Retinal pigment epithelial cell (primary cell): ENCODE data around the gene CREB3L2.
"Not testable (repeated sequence)": the region's sequence is repeated elsewhere in the genome, so short reads cannot be mapped to it uniquely, and the experiment has no call there.

ENCODE experiments used
- DNase-seq: peaks from one replicate; pipeline ENCODE4 v3.0.0-alpha.2; 2010; ENCODE audit warnings: low read depth
- H3K4me3 ChIP-seq: 2 replicates; pipeline ENCODE4 v1.5.1; 2011; ENCODE audit warnings: mild to moderate bottlenecking, low read length, control low read depth, moderate library complexity
- TF ChIP-seq, protein P1 (sequence below): conservative IDR thresholded peaks from 2 replicates; pipeline ENCODE4 v1.5.1; 2011; ENCODE audit warnings: low read depth, low read length, control low read depth, inconsistent platforms

CREB3L2 gene

DNA sequence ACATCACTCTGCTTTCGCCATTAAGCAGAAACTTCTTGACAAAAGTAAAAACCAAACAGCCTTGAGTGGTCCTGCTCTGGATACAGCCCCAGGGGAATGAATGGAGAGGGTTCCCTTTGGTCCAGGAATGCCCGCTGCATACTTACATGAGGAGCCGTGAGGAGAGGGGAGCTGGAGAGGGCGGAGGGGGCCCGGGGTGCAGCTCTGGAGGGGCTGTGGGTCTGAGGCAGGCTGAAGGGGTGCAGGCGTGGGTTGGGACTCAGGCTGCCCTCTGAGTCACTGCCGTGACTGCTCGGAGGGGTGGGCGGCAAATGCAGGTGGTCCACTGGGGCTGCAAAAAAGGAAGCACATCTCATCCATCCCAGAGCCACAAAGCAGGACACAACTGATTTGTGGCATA, 93.8 kb downstream of the CREB3L2 start:
- H3K4me3 ChIP-seq: no peak overlapping the region
- TF ChIP-seq, protein P1, sequence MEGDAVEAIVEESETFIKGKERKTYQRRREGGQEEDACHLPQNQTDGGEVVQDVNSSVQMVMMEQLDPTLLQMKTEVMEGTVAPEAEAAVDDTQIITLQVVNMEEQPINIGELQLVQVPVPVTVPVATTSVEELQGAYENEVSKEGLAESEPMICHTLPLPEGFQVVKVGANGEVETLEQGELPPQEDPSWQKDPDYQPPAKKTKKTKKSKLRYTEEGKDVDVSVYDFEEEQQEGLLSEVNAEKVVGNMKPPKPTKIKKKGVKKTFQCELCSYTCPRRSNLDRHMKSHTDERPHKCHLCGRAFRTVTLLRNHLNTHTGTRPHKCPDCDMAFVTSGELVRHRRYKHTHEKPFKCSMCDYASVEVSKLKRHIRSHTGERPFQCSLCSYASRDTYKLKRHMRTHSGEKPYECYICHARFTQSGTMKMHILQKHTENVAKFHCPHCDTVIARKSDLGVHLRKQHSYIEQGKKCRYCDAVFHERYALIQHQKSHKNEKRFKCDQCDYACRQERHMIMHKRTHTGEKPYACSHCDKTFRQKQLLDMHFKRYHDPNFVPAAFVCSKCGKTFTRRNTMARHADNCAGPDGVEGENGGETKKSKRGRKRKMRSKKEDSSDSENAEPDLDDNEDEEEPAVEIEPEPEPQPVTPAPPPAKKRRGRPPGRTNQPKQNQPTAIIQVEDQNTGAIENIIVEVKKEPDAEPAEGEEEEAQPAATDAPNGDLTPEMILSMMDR: no peak
- no peak for DNase-seq

DNA sequence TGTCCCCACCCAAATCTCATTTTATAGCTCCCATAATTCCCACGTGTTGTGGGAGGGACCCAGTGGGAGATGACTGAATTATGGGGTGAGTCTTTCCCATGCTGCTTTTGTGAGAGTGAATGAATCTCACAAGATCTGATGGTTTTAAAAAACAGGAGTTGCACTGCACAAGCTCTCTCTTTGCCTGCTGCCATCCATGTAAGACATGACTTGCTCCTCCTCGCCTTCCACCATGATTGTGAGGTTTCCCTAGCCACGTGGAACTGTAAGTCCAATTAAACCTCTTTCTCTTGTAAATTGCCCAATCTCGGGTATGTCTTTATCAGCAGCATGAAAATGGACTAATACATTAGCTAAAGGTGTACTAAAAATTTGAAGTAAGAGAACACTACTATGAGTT, 95.2 kb downstream of the CREB3L2 start:
- DNase-seq, H3K4me3 ChIP-seq: not testable (repeated sequence)

DNA sequence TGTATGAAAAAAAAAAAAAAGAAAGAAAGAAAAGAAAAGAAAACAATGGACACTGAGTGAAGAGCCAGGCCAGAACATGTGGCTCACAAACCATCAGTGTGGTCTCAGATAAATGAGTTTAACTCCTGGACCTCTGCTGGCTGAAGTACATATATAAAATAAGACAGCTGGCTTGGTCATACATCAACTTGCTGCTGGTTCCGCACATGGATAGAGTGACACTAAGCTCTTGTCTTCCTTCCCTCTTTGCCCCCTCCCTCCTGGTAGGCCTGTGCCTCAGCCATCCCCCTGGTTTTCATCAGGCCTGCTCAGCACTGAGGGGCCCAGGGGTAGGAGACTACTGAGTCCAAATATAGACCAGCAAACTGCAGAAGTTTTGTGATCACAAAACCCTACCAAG, 97.1 kb downstream of the CREB3L2 start:
- TF ChIP-seq, protein P1: no peak
- no peak for DNase-seq
- no peak overlapping the region for H3K4me3 ChIP-seq

DNA sequence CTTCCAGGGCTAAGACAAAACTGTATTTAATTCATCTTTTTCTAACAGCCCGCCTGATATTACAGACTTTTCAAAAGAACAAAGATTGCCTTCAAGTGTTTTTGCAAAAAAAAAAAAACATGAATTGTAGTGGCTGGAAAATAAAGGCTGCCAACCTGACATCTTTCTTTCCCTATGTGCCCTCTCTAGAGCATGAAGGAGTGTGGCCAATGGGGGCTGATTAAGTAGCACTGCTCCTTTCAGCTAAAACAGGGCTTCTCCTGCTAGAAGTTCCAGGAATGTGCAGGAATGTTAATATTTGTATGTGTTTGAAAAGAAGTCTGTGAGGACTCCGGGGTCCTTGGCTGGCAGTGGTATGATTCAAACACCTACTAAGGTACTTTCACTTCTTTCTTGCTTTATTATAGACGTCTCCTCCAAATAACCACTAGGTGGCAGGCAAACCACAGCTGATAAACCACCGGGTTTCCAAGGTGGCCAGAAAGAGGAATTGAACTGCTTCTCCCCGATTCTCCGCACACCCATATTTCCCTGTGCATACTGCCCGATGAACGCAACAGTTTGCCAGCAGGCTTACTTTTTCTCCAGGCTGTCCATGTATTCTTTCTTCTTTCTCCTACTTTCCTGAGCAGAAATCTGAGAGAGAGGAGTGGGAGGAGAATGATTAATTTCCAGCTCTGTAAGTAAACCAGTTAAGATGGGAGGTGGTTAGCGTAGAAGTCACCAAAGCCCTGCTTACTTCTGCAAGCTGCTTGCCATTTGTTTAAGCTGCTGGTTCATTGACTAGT, 98.3 kb downstream of the CREB3L2 start:
- TF ChIP-seq, protein P1: peak; percentile 70
- no peak overlapping the region for H3K4me3 ChIP-seq
- no peak for DNase-seq

DNA sequence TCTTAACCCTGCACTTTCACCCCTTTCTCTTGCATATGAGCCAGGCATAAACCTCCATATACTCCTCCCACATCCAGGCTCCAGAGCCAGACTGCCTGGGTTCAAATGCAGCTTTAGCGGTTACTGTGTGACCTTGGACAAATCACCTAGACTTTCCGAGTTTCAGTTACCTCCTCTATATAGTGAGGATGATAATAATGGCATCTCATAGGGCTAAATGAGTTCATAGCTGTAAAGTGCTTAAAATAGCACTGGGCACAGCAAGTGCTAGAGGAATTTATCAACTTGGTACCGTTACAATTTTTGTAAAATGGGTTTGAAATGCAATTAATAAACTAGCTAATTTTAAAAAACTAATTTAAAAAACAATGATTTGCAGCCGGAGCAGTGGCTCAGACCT, 101.7 kb downstream of the CREB3L2 start:
- H3K4me3 ChIP-seq: no peak overlapping the region
- DNase-seq: no peak
- TF ChIP-seq, protein P1: no peak

DNA sequence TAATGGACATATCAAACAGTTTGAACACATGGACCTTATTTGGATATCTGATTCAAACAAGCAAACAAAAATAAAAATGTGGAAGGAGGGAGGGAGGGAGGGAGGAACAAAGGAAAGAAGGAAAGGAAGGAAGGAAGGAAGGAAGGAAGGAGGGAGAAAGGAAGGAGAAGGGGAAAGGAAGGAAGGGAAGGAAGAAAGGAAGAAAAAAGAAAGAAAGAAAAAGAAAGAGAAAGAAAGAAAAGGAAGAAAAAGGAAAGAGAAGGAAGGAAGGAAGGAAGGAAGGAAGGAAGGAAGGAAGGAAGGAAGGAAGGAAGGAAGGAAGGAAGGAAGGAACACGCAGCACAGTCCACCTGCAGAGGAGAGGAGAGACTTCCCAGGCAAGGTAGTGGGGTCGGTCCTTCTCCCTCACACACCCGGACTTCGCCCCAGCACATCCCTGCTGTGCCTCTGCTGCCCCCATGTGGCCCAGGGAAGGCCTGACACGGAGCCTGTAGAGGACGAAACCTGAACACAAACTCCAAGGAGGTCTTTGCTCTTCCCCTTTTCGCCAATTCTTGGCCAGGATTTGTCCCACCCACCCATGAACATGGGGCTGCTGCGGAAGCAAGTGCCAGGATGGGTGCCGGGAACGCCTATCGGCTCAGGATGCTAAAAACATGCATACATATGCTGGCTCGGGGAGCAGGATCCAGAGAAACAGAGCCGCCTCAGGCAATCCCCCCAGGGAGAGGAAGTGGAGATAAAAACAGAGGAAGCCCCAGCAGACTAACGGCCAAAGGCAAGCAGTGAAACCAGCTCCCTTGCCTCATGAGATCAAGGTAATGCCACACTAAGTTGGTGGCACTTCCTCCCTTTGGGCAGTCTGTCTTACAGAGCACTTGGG, 102.8 kb downstream of the CREB3L2 start:
- DNase-seq: no peak
- H3K4me3 ChIP-seq: no peak overlapping the region
- TF ChIP-seq, protein P1: peak; percentile 99

DNA sequence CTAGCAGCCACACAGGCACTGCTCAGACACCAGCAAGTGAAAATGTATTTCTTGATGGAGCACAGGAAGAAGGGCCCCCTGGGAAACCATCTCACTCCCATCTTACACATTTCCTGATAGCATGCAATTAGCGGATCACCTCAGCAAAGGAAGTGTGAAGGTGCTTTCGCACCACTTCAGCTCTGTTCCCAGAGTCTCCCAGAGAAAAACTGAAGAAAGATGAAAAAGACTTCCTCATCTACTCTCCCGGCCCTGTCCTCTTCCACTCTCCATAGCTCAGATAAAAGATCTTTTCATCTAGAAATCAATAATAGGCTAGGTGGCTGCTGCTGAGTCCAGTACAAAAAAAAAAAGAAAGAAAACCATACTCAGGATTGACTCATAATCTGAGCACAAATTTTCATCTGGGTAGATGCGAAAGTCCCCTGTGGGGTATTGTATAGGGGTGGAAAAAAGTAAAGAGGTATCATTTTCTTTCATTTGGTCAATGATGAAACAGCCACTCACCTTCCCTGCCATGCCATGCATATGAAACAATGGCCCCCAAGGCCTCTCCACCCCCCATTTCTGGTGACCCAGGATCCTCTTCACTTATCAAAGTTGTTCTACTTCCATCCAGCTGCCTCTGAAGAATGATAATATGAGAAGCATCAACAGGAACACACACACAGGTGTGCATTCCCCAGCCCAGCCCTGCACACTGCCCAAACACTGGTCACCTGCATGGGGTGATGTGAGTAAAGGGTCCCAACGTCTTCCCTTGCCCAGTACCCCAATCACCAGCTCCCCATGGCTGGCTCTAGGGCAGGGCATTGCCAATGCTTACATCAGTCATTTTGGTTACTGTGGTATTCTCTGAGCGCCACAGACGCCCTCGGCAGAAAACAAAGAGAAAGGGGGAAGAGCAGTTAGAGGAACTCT, 106.3 kb downstream of the CREB3L2 start:
- TF ChIP-seq, protein P1: no peak
- no peak for DNase-seq
- no peak overlapping the region for H3K4me3 ChIP-seq
